Esophagus squamous epithelium (tissue), 5 donors: ENCODE results near the gene AOX1. TPM values are rescaled to one million over a fixed set of nuclear protein-coding genes. Genes with fewer than 3 reads are reported as not detected.

Experiments used
- DNase-seq: peaks from one replicate; lab custom pipeline; 2025; lab: John Stamatoyannopoulos, UW
- H3K27ac ChIP-seq, 4 donors: fragments of 200-600 bp; sonication (generic); one replicate each; pipeline ENCODE4 v1.5.1; 2016 to 2019; ENCODE audit warnings: mild to moderate bottlenecking in 1 of 4
- H3K27me3 ChIP-seq, 4 donors: fragments of 200-600 bp; sonication (generic); 1 replicate in 3 of 4; 2 replicates in 1 of 4; pipeline versions ENCODE4 v1.5.1 to v1.6.0; 2017 to 2021; ENCODE audit warnings: antibody characterized with exemption in 1 of 4
- H3K36me3 ChIP-seq, 3 donors: fragments of 200-600 bp; sonication (generic); one replicate each; pipeline ENCODE4 v1.5.1; 2016 to 2019
- H3K4me1 ChIP-seq, 3 donors: fragments of 200-600 bp; sonication (generic); one replicate each; pipeline ENCODE4 v1.5.1; 2017 to 2019
- H3K4me3 ChIP-seq, 4 donors: fragments of 200-600 bp; sonication (generic); 1 replicate in 3 of 4; 2 replicates in 1 of 4; pipeline ENCODE4 v1.5.1; 2016 to 2019; ENCODE audit warnings: mild to moderate bottlenecking in 2 of 4, moderate library complexity in 1 of 4
- H3K9me3 ChIP-seq, 3 donors: fragments of 200-600 bp; sonication (generic); one replicate each; pipeline ENCODE4 v1.5.1; 2016 to 2019
- POLR2A ChIP-seq, 4 donors: fragments of 450-650 bp; IDR thresholded peaks; one replicate each; pipeline ENCODE4 v1.6.1; 2017; ENCODE audit warnings: antibody characterized with exemption in 4 of 4, mild to moderate bottlenecking in 4 of 4, moderate library complexity in 3 of 4
- WGBS, 2 donors: methylation state at CpG; one replicate each; pipeline ENCODE4 v1.1.5; 2018; 5-methylcytosine and 5-hydroxymethylcytosine counted together
- intact Hi-C: fragments of 100-400 bp; cut with DNase I; formaldehyde crosslinking; loops from one replicate; pipeline ENCODE4 v1.15.0; 2022
- total RNA-seq, 4 donors: library from RNA; depleted of rRNA; stranded (reverse); fragments of >200 nt; gene quantifications; one replicate each; pipeline ENCODE4 v1.1.0, GENCODE V29; 2016
- TF ChIP-seq, protein P1 (sequence below), 6 experiments: fragments of 450-650 bp in 4 of 6; fragments of 200-600 bp in 2 of 6; sonication (generic) in 2 of 6; IDR thresholded peaks; one replicate each; pipeline ENCODE4 v1.5.1; 2016 to 2019; ENCODE audit warnings: antibody characterized with exemption in 6 of 6, mild to moderate bottlenecking in 4 of 6, moderate library complexity in 4 of 6
- donor health status: DM: yes; HTN: yes; CAD: no.

AOX1 gene
- total RNA-seq, 4 donors from 2014 or later = 3.2 to 69.4 (median 14.6) TPM

DNA sequence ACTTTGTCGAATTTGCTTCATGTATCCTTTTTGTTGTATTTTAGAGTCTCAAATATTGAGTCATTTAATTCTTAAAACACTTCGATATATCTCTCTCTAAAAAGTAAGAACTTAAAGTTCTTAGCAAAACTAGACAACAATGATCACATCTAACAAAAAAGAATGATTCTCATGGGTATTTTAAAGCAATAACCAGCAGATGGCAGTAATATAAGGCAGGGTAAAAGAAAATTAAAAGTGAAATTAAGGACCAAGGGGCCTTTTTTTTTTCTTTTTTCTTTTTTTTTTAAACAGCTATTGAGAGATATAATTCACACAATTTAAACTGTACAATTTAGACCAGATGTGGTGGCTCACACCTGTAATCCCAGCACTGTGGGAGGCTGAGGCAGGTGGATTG is 9.9 kb upstream of the AOX1 start:
- H3K27me3 ChIP-seq = no peaks in the 10 kb centered on the region
- DNase-seq = no peak

DNA sequence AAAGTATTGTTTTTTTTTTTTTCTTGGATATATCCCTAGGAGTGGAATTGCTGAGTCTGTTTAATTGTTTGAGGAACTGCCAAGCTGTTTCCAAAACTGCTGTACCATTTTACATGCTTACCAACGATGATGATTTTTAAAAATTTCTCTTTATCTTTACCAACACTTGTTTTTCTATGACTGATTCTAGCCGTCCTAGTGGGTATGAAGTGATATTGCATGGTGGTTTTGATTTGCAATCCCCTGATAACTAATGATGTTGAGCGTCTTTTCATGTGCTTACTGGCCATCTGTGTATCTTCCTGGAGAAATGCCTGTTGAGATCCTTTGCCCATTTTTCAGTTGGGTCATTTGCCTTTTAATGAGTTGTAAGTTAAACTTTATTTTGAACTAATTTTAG is 8.8 kb upstream of the AOX1 start:
- intact Hi-C loops = loop anchor here (10.0 kb wide), 1 partner anchor 128 kb away; no protein-coding TSS in a partner anchor
- 92 to 94% methylated on average over 3 of the region's 3 CpGs for WGBS, 2 donors
- TF ChIP-seq POLR2A (IDR thresholded peaks at IDR 0.05) = no peak
- TF ChIP-seq, protein P1, sequence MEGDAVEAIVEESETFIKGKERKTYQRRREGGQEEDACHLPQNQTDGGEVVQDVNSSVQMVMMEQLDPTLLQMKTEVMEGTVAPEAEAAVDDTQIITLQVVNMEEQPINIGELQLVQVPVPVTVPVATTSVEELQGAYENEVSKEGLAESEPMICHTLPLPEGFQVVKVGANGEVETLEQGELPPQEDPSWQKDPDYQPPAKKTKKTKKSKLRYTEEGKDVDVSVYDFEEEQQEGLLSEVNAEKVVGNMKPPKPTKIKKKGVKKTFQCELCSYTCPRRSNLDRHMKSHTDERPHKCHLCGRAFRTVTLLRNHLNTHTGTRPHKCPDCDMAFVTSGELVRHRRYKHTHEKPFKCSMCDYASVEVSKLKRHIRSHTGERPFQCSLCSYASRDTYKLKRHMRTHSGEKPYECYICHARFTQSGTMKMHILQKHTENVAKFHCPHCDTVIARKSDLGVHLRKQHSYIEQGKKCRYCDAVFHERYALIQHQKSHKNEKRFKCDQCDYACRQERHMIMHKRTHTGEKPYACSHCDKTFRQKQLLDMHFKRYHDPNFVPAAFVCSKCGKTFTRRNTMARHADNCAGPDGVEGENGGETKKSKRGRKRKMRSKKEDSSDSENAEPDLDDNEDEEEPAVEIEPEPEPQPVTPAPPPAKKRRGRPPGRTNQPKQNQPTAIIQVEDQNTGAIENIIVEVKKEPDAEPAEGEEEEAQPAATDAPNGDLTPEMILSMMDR (IDR thresholded peaks at IDR 0.05) = no peak

More for the DNA sequence above, 9.9 kb upstream of the AOX1 start:
- Histone ChIP-seq H3K36me3 (no peaks in the 10 kb centered on the region), H3K27ac (no peak overlapping the region), H3K4me1 (no peaks in the 10 kb centered on the region), H3K4me3 (no peak overlapping the region), H3K9me3 (no peaks in the 10 kb centered on the region)
- no peak for TF ChIP-seq POLR2A (IDR thresholded peaks at IDR 0.05)
- TF ChIP-seq, protein P1 (IDR thresholded peaks at IDR 0.05) = peak in 3 of 6 experiments; percentile 26 to 44 (median 39)
- WGBS, 2 donors = 81 to 87% methylated on average over 2 of the region's 2 CpGs
- intact Hi-C loops = loop anchor here (10.0 kb wide), 1 partner anchor 129 kb away; no protein-coding TSS in a partner anchor

DNA sequence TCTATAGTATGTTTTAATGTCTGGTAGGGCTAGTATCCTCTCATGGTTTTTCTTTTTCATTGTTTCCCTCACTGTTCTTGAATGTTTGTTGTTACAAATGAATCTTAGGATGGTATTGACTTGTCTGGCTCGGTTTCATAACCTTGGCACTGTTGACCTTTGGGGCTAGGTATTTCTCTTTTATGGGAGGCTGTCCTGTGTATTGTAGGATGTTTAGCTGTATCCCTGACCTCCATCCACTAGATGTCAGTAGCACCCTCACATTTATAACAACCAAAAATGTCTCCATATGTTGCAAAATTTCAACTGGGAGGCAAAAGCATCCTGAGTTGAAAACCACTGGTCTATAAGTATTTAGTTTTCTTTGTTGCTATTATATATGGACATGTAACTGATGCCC is 7.0 kb upstream of the AOX1 start:
- intact Hi-C loops = loop anchor here (10.0 kb wide), 1 partner anchor 126 kb away; no protein-coding TSS in a partner anchor
- Histone ChIP-seq H3K36me3 (no peaks in the 10 kb centered on the region), H3K4me3 (no peak overlapping the region), H3K4me1 (no peaks in the 10 kb centered on the region), H3K27me3 (no peaks in the 10 kb centered on the region), H3K9me3 (no peaks in the 10 kb centered on the region), H3K27ac (no peak overlapping the region)
- DNase-seq = no peak
- TF ChIP-seq, protein P1 (IDR thresholded peaks at IDR 0.05) = peak in 5 of 6 experiments; percentile 30 to 68 (median 38)
- no peak for TF ChIP-seq POLR2A (IDR thresholded peaks at IDR 0.05)
- whole genome bisulfite sequencing, 2 donors = 33 to 50% methylated on average over 1 of the region's 1 CpG

More for the DNA sequence above, 8.8 kb upstream of the AOX1 start:
- Histone ChIP-seq H3K4me1 (no peaks in the 10 kb centered on the region), H3K27me3 (no peaks in the 10 kb centered on the region), H3K27ac (no peak overlapping the region), H3K36me3 (no peaks in the 10 kb centered on the region), H3K4me3 (no peak overlapping the region), H3K9me3 (no peaks in the 10 kb centered on the region)
- DNase-seq = no peak

DNA sequence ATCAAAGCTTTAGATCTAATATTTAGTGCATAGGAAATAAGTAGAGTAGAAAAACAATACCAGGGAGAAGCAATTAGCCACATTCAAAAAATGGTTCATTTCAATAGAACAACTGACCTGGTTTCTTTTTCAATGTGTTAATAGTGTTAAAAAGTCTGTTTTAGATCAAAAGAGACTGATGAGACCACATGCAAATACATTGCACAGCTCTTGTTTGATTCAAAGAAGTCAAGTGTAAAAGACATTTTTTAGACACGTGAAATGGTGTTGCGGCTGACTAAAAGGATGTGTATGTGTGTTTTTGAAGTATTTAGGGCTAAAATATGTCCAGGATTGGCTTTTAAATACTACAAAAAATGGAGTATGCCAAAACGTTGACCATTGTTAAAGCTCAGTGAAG is 1.2 kb upstream of the AOX1 start:
- intact Hi-C loops = no loop called here
- Histone ChIP-seq H3K27ac (no peak overlapping the region), H3K36me3 (no peaks in the 10 kb centered on the region), H3K9me3 (no peaks in the 10 kb centered on the region), H3K4me1 (peaks cover 3 to 16% (median 4%) of the 10 kb centered on the region in 3 donors), H3K27me3 (no peaks in the 10 kb centered on the region), H3K4me3 (no peak overlapping the region)
- 79 to 91% methylated on average over 3 of the region's 3 CpGs for WGBS, 2 donors
- TF ChIP-seq POLR2A (IDR thresholded peaks at IDR 0.05) = no peak
- TF ChIP-seq, protein P1 (IDR thresholded peaks at IDR 0.05) = no peak
- DNase-seq = no peak

DNA sequence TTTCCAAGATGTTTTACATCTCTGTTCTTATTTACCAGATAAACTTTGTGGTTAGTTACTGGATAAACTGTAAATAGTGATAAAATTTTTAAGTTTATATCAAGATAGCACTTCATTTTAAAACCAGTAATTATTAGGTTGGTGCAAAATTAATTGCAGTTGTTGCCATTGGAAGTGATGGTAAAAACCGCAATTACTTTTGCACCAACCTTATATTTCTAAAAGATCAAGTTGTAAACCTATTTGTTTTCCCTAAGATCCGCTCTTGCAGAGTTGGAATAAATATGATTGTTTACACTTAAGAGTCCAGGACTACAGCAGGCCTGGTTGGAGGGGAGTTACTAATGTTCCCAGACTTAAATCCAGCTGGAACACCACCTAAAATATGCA is 479 bp upstream of the AOX1 start:
- TF ChIP-seq, protein P1 (IDR thresholded peaks at IDR 0.05) = no peak
- TF ChIP-seq POLR2A (IDR thresholded peaks at IDR 0.05) = no peak
- intact Hi-C loops = no loop called here

More for the DNA sequence above, 479 bp upstream of the AOX1 start:
- peak overlapping the region; percentile 39 to 67 (median 55) for H3K4me3 ChIP-seq
- DNase-seq = no peak
- H3K4me1 ChIP-seq = peaks cover 3 to 16% (median 4%) of the 10 kb centered on the region in 3 donors
- H3K36me3 ChIP-seq = no peaks in the 10 kb centered on the region
- no peaks in the 10 kb centered on the region for H3K27me3 ChIP-seq
- no peaks in the 10 kb centered on the region for H3K9me3 ChIP-seq
- WGBS, 2 donors = 12 to 16% methylated on average over 2 of the region's 2 CpGs
- H3K27ac ChIP-seq = peak overlapping the region in 3 of 4 donors; percentile 77 to 85 (median 77)
